LoVo (cell line): ENCODE data around the gene HOXD13.
A peak's percentile ranks its signal among the peaks of the same experiment; 100 is the strongest.

Experiments
- DNase-seq: peaks from one replicate; pipeline ENCODE4 v3.0.0-alpha.2; 2016; ENCODE audit warnings: low spot score

HOXD13 gene

DNA sequence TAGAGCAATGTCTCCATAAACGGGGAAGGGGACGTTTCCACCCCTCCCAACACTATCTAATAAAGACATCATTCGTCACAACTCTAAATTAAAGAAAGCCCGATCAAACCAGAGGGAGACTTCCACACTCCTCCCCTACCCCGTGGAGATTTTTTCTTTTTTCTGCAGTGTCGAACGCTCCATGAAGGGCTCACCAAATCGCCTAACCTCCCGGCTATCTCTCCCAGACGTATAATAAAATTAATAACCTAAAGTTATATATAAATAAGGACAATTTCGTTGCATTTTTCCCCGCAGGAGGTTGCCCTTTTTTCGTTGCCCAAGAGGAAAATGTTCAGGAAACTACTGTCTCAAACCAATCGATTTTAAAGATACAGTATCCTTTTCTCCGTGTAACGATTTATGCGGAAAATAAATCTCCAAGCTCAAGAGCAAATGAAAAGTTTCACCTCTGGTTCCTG, 11.1 kb upstream of the HOXD13 start:
- DNase-seq, result no peak

- no peak for DNase-seq
These were observed 10.5 kb upstream of the HOXD13 start for GRCh38 chr2:176081837-176082524.

DNA sequence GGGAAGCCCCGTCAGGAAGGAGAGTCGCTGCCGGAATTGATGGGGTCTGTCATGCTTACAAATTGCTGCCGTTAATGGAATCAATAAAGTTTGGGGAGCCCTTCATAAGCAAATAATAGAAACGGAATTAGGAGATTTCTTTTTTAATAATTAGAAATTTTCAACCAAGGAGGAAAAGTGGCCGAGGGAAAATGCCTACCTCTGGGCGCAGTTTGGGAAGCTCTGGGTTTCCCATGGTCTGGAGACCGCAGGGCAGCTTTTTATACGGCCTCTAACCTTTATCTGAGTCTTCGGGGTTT, 10.0 kb upstream of the HOXD13 start:
- no peak for DNase-seq

DNA sequence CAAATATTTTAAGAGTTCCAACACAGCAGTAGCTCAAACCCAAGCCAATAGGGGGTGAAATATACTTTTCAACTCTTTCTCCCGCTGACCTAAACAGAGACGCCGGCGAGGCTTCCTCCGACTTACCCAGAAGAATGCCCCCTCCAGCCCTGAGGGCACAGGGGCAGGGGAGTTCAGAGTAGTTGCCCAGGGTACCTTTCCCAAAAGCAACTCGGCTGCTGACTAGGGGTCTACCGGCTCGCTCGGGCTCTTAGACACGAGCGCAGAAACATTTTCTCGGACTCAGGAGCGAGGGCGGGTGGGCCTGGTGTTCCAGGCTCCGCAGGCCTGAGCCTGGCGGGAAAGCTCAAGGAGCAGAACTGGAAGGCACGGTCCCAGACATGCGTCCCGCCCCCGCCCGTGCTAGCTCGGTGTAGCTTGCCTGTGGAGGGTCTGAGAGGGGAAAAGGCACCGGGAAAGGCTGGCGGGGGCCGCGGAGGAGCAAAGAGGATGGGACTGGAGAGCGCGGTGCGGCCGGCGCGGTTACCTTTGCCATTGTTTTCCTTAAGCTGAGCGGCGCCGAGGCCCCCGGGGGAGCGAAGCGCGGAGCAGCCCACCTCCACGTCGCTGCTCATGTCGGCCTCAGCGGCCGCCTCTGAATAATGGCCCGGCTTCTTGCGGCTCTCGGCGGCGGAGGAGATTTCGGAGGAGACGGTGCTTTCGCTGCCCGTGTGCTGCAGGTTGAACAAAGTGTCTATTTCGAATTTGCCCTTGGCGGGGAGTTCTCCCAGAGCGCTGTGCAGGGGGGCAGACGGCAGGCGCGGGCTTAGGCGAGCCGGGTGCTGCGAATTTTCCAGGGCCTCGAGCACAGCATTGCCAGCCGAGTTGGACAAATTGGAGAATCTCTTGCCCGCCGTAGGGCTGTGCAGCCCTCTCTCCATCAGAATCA, 9.4 kb upstream of the HOXD13 start:
- DNase-seq, result no peak

DNA sequence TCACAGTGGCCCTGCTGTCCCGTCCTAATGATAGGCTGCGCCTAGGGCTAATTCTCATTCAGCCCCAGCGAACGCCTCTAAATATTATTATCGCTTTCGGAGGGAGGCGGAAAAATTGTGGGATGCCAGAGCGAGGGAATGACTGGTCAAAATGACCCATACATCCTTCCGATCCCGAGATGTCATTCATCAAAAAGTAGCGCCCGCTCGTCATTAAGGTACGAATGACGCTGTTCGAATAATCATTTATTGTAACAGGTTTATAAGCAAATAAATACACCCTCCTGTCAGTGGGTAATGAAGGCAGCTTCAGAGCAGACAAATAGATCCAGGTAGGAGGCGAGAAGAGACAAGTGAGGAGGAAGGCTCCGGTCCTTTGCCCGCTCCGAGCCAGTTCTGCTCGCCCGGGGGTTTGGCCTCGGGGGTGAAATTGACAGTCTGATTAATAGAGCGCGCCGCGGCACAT, 8.7 kb upstream of the HOXD13 start, which contains the start of gene EVX2:
Gene EVX2 (minus strand): TSS at position 167 of the 466 bp plus-strand sequence. CDS start 186 bp downstream, outside the sequence.
- DNase-seq, result no peak

- DNase-seq, result no peak
These were observed 7.9 kb upstream of the HOXD13 start for GRCh38 chr2:176084611-176085119.

GRCh38 chr2:176085120-176085788, 7.3 kb upstream of the HOXD13 start:
- no peak for DNase-seq

GRCh38 chr2:176085861-176086771, 6.4 kb upstream of the HOXD13 start:
- no peak for DNase-seq

DNA sequence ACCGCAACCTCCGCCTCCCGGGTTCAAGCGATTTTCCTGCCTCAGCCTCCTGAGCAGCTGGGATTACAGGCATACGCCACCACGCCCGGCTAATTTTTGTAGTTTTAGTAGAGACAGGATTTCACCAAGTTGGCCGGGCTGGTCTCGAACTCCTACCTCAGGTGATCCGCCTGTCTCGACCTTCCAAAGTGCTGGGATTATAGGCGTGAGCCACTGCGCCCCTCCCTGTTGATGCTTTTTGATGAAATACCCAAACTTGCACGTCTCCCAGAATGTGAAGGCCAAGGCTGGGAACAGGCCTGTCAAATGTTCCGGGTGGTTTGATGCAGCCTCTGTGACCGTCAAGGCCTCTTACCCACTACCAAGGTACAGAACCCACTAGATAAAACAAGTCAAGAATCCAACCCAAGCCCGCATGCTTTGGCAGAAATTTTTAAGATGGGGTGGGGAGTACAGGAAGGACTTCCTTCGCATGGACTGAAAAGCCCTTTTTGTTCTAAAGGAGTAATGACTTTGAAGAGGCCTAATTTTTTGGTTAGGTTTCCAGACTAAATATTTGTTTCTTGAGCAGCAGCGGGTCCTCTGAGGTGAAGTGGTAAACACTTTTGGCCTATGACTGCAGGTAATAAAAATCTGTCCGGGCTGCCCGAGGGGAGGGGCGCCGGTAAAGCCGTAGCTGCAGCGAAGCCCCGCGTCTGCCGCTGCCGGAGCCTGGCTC, 5.0 kb upstream of the HOXD13 start:
- DNase-seq, result no peak

GRCh38 chr2:176088048-176088936, 4.2 kb upstream of the HOXD13 start:
- peak; percentile 61 for DNase-seq

DNA sequence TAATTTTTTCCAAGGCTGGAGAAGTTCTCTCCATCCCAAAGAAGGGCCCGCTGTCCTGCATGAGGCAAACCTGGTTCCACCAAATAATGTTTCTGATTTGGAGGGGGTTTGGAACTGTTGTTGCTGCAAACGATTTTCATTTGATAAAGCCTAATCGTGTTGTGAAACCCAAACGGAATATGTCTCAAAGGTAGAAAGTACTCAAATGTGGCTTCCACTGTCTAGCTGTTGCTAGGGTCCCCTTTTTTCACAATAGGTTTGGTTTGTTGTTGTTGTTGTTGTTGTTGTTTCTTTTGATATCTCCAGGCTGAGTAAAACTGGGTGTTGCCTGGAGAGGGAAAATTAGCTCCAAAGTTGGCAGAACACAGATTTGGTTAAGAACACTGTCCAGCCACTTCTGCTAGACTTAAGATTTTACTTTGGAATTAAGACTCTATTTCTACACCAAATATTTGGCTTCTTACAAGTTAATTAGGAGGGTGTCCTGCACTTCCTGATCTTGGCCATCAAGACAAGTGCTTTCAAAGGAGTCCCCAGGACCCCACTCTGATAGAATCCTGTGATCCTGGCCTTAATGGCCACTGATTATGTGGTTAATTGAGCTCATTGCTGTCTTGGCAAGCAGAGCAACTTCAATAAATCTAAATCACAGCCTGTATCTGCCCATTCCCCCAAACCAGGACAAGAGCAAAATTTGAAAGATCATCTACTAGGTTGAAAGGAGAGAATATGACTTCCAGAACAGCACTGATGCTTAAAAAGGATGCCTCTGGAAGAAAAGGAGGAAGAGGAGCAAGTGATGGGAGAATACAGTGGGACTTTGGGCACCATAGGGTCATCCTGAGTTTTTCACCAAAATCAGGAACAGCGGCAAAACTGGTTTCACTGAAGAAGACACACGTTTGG, 3.3 kb upstream of the HOXD13 start:
- no peak for DNase-seq

DNA sequence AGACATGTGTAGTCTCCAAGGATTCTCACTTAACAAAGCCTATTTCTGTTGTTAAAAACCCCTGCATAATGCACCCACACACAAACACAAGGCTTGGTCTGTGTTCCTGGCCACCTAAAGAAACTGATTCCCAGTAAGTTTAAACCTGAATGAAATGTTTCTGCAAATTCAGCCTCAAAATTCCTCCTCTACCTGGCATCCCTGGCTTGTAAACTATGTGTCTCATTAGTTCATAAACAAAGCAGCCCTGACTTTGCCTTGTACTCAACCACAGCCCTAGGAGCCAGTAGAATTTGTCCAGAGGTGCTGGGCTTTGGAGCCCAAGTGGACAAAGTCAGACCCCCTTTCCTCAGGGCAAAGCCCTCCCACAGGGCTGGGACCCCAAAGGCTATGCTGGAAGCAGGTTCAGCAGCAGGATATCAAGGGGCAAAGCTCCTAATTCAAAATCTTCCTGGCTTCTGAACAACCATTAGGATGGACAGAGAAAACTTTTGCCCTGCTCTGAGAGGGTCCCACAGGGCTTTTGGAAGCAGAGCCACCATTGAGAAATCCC, 2.6 kb upstream of the HOXD13 start:
- no peak for DNase-seq

DNA sequence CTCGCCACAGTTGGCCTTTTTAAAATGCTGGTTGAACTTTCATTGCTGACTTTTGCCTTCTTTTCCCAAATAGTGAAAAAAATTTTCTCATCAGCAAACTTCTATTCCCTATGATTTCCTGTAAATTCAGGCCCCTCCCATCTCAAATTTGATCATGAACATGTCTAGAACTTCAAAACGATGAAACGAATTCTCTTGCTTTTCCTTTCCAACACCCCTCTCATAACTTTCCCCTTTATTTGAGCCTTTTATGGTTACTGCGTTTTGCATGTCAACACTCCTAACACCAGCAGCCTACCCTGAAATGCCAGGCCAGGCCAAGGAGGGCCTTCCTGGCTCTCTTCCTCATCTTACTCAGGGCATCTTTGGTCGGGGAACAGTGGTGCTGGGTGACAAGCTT, 1.7 kb upstream of the HOXD13 start:
- no peak for DNase-seq

DNA sequence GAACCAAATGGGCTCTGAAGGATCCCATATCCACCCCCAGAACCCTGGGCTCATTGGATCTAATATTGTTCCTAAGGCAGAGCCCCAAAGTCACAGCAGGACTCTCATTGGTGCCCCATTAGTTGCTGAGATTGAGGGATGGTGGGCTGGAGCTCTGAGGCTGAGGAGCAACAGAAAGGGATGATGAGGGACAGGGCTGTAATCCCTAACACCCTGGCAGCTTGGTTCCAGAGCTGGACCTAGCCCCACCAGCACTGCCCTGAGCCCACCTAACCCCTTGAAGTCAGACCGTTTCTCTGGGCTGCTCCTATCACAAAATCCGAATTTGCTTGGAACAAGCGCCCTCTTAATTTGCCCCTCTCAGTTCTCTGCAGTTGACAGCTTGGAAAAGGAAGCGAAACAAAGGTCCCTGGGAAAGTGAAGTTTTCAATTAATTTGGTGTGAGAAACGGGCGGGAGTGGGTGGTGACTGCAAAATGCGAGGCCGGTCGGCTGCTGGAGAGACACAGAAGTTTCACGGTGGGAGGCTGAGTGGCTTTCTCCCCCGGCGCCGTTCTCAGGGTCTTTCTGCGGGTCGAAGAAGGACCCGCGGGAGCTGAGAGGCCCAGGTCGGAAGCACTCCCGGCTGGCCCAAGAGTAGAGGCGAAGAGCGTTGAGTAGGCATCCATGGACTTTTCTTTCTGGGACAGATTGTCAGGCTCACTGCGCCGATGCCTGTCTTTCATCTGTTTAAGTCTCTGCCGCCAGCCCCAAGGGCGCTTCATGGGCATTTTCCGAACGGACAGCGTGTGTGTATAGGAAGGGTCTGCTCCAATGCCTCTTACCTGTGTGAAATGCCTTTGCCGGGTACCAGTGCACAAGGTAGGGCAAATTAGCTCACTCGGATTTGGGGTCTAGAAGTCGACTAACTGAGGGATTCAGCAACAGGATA, 927 bp upstream of the HOXD13 start:
- no peak for DNase-seq

- peak; percentile 52 for DNase-seq
These were observed 800 bp downstream of the HOXD13 start for GRCh38 chr2:176093145-176093897.

DNA sequence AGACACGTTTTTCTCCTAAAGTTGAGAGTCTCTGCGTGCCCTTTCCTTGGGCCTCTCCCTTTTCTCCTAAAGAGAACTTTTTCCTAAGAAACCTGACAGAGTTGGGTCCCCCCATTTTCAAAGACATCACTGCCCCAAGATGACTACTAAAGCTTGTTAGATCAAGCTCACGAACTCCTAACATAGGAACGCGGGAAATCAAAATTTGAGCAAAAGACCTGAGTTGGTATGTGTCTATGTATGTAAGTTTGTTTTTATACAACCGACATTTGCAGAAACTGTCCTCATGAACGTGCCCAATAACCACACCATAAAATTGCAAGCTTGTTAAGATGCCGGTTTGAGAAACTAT, 1.4 kb downstream of the HOXD13 start:
- no peak for DNase-seq
